BLaER1 (cell line): ENCODE results near the gene TRAF3IP3.

Source experiments
- H3K27ac ChIP-seq: shearing (Covaris generic); formaldehyde crosslinking; 2 replicates; pipeline ENCODE4 v1.8.1; 2022
- H3K27me3 ChIP-seq: shearing (Covaris generic); formaldehyde crosslinking; 2 replicates; pipeline ENCODE4 v1.8.1; 2022
- H3K36me3 ChIP-seq: shearing (Covaris generic); formaldehyde crosslinking; 2 replicates; pipeline ENCODE4 v1.8.1; 2022
- H3K4me1 ChIP-seq: shearing (Covaris generic); formaldehyde crosslinking; 2 replicates; pipeline ENCODE4 v1.8.1; 2022
- H3K4me2 ChIP-seq: shearing (Covaris generic); formaldehyde crosslinking; 2 replicates; pipeline ENCODE4 v1.8.1; 2022
- H3K4me3 ChIP-seq: shearing (Covaris generic); formaldehyde crosslinking; 2 replicates; pipeline ENCODE4 v1.8.1; 2022
- H3K9ac ChIP-seq: shearing (Covaris generic); formaldehyde crosslinking; 2 replicates; pipeline ENCODE4 v1.8.1; 2022
- H3K9me3 ChIP-seq: shearing (Covaris generic); formaldehyde crosslinking; 2 replicates; pipeline ENCODE4 v1.8.1; 2022
- H4K20me1 ChIP-seq: shearing (Covaris generic); formaldehyde crosslinking; 2 replicates; pipeline ENCODE4 v1.8.1; 2022
- Cebpa-rat ChIP-seq: shearing (Covaris generic); IDR thresholded peaks from 2 replicates; pipeline ENCODE4 v1.8.1; 2022

TRAF3IP3 gene

DNA sequence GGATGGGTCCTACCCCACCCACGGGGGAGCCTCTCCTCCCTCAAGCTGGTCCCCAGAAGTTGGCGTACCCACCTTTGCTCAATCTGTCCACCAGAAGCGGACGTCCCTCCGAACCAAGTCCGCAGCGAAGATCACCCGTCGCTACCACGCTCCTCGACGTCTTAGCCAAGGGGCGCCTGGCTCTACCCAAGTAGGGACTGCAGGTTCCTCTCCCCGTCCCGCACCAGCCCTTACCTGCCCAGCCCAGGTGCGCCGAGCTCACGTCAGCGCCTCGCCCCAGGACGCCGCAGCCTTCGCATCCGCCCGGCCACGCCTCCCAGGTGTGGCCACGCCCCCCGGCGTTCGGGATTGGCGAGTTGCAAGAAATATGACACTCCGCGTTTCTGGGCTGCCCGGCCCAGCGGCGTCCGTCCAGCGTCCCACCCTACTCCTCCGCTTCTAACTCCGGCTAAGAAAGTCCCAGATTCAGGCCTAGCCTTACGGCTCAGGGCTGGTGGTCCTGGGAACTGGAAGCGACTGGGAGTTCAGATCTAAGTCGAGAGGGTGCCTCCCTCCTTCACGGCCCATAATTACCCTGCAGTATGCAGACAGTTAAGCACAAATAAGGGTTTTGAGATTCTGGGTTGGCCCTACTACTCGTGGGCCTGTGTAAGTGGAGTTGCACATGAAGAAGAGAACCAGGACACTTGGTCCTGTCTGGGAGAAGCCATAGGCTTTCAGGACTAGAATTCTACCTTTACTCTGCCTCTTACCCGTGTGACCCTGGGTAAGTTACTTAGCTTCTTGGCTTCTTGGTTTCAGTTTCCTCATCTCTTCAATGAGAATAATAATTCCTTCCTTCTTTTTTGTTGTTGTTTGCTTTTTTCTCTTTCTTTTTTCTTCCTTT, 50.3 kb downstream of the TRAF3IP3 start, which contains the start of gene IRF6:
TSS of gene IRF6 (minus strand) at position 268 of the 886 bp plus-strand sequence. CDS start 4,729 bp downstream, outside the sequence.
- H3K36me3 ChIP-seq: no peaks in the 10 kb centered on the region
- no peaks in the 10 kb centered on the region for H3K4me1 ChIP-seq
- no peak for TF ChIP-seq Cebpa-rat
- H3K27ac ChIP-seq: no peak within 1 kb of the TSS
- H3K4me3 ChIP-seq: no peak within 1 kb of the TSS
- H3K4me2 ChIP-seq: no peak within 1 kb of the TSS
- no peaks in the 10 kb centered on the region for H3K27me3 ChIP-seq
- H3K9ac ChIP-seq: no peak within 1 kb of the TSS
- H4K20me1 ChIP-seq: no peaks in the 10 kb centered on the region
- no peaks in the 10 kb centered on the region for H3K9me3 ChIP-seq

DNA sequence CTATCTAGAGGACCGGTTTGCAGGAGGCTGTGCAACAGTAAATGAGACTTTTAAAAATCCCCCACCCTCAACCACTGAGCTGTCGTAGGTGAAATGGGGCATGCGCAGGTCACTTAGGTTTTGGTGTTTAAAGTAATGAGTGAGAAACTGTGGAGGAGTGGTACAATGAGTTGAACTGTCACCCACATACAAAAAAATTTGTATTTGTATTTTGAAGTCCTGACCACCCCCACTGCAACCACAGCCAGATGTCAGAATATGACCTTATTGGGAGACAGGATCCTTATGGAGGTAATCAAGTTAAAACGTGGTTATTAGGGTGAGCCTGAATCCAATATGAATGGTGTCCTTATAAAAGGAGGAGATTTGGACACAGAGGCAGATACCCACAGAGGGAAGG, 51.7 kb downstream of the TRAF3IP3 start:
- Histone ChIP-seq H3K27ac (no peak overlapping the region), H3K4me2 (no peak overlapping the region), H3K9me3 (no peaks in the 10 kb centered on the region), H4K20me1 (no peaks in the 10 kb centered on the region), H3K36me3 (no peaks in the 10 kb centered on the region), H3K4me3 (no peak overlapping the region), H3K9ac (no peak overlapping the region), H3K4me1 (no peaks in the 10 kb centered on the region), H3K27me3 (no peaks in the 10 kb centered on the region)
- no peak for TF ChIP-seq Cebpa-rat

DNA sequence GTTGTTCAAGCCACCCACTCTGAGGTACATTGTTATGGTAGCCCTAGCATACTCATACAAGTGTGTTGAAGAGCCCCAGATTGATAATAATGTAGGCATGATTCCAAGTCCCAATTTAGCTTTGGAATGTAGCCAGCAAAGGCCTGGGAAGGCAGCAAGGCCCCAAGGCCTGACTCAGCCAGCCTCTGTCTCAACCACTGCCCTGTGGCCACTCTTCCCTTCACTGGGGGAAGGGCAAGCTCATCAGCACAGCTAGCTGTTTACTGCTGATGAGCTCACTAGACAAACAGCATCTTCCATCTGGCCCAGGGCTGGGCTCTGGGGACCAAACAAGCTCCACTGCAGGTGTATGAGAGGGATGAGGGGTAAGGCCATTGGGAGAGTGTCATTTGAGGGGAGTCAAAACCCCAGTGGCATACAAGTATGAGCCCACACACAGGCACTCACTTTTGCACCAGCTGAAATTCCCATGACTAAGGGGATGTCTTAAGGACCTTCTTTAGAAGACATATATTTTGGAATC, 52.3 kb downstream of the TRAF3IP3 start:
- H3K4me1 ChIP-seq: no peaks in the 10 kb centered on the region
- no peak overlapping the region for H3K4me3 ChIP-seq
- no peaks in the 10 kb centered on the region for H3K27me3 ChIP-seq
- H3K9ac ChIP-seq: no peak overlapping the region
- no peak for TF ChIP-seq Cebpa-rat
- no peak overlapping the region for H3K27ac ChIP-seq
- H3K36me3 ChIP-seq: no peaks in the 10 kb centered on the region
- no peak overlapping the region for H3K4me2 ChIP-seq
- no peaks in the 10 kb centered on the region for H4K20me1 ChIP-seq
- no peaks in the 10 kb centered on the region for H3K9me3 ChIP-seq

DNA sequence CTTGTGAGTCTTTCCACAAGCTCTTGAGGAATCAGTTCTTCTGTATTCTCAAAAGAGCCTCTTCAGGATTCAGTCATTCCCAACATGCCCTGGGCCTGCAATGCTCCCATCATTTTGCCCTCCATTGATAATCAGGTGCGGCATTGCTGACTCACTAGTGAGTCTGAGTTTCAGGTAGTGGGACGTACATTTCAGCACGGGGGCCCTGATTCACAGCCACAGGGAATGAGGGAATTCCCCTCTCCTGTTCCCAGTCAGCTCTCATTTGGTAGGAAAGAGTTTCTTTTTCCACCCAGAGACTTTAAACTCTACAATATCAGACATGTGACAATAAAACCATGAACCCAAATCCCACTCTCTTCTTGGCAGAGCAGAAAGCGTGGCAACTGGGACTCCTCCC, 53.8 kb downstream of the TRAF3IP3 start:
- Histone ChIP-seq H3K27me3 (no peaks in the 10 kb centered on the region), H3K4me1 (0 out of 2 replicates have a peak, but pooled peaks cover under 1% of the 10 kb centered on the region), H3K4me2 (no peak overlapping the region), H3K9me3 (no peaks in the 10 kb centered on the region), H3K36me3 (no peaks in the 10 kb centered on the region), H3K4me3 (no peak overlapping the region), H4K20me1 (no peaks in the 10 kb centered on the region), H3K27ac (no peak overlapping the region), H3K9ac (no peak overlapping the region)
- no peak for TF ChIP-seq Cebpa-rat

DNA sequence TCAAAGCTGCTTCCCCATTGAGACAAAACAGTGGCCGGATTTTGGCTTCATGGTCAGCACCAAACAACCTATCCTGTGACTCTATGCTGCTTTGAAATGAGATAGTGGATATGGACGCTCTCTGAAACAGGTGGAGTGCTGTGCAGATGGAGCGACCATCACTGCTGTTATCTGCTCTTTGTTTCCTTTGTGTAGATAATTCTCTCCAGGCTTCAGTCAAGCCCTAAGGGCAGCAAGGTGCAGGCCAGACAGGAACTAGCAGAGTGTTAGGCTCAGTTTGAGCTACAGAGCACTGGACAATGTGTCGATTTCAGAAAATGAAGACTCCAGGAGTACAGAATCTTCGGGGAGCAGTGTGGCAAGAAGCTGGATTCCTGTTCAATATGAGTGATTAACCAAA, 54.9 kb downstream of the TRAF3IP3 start:
- Histone ChIP-seq H3K27ac (no peak overlapping the region), H3K36me3 (no peaks in the 10 kb centered on the region), H3K4me3 (no peak overlapping the region), H3K9ac (no peak overlapping the region), H3K27me3 (no peaks in the 10 kb centered on the region), H4K20me1 (no peaks in the 10 kb centered on the region), H3K9me3 (no peaks in the 10 kb centered on the region), H3K4me1 (0 out of 2 replicates have a peak, but pooled peaks cover 4% of the 10 kb centered on the region), H3K4me2 (no peak overlapping the region)
- TF ChIP-seq Cebpa-rat: no peak

DNA sequence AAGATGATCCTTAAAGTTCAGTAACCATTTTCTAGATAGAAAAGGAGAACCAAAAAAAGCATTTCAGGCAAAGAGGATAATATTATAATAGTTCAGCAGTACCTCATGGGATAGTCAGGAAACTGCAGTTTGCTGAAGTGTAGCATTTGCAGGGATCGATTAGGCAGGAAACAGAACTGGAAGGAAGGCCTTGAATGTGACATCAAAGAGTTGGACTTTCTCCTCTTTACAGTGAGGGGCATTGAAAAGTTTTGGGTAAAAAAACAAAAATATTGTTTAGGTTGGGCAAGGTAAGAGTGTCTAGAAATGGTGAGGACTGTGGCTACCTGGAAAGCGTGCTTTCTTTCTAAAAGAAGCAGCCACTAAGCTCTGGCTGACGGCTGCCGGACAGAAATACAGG, 58.0 kb downstream of the TRAF3IP3 start:
- Histone ChIP-seq H3K36me3 (no peaks in the 10 kb centered on the region), H3K27me3 (no peaks in the 10 kb centered on the region), H3K4me2 (no peak overlapping the region), H3K9me3 (no peaks in the 10 kb centered on the region), H3K9ac (no peak overlapping the region), H3K27ac (no peak overlapping the region), H3K4me1 (0 out of 2 replicates have a peak, but pooled peaks cover 4% of the 10 kb centered on the region), H4K20me1 (no peaks in the 10 kb centered on the region), H3K4me3 (no peak overlapping the region)
- no peak for TF ChIP-seq Cebpa-rat

DNA sequence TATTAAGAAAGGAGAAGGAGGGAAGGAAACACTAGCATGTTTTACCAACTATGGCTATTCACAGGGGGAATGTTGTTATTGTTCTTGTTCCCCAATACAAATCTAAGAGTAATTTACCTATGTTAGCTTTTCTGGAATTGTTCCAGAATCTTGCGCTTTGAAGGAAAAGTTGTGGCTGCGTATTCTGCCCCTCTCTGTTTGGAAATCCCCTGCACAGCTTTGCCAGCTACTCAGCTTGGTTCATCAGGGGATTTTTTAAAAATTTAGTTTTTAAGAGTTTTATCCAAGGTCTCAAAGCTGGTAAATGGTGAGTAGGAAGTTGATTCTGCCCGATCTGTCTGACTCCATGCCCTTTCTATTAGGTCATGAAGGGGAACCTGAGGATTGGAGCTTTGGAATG, 59.6 kb downstream of the TRAF3IP3 start:
- no peak overlapping the region for H3K4me3 ChIP-seq
- H3K4me1 ChIP-seq: 0 out of 2 replicates have a peak, but pooled peaks cover 4% of the 10 kb centered on the region
- H3K27me3 ChIP-seq: no peaks in the 10 kb centered on the region
- H3K9ac ChIP-seq: no peak overlapping the region
- H3K36me3 ChIP-seq: no peaks in the 10 kb centered on the region
- H4K20me1 ChIP-seq: no peaks in the 10 kb centered on the region
- H3K9me3 ChIP-seq: no peaks in the 10 kb centered on the region
- H3K4me2 ChIP-seq: no peak overlapping the region
- H3K27ac ChIP-seq: no peak overlapping the region
- TF ChIP-seq Cebpa-rat: no peak

DNA sequence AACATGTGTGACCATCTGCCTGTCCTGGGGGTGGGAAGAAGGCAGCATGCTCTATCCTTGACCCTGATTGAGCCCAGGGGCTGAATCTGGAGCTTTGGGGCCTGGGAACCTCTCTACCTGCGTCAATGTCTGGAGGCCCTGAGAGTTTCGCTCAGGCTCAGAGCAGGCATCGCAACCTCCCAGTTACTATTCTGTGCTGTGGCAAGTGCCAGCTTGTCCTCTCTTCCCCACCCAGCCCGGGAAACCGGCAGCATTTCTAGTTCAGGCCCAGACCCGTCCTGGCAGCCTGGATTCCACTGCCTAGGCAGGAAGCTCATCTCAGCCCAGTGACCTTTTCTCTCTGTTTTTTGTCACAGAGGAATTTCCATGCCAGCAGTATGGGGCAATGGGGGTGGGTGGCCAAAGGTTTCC, 60.1 kb downstream of the TRAF3IP3 start:
- Histone ChIP-seq H3K4me1 (0 out of 2 replicates have a peak, but pooled peaks cover 4% of the 10 kb centered on the region), H3K27me3 (no peaks in the 10 kb centered on the region), H3K27ac (no peak overlapping the region), H3K4me2 (no peak overlapping the region), H3K4me3 (no peak overlapping the region), H3K36me3 (no peaks in the 10 kb centered on the region), H4K20me1 (no peaks in the 10 kb centered on the region), H3K9me3 (no peaks in the 10 kb centered on the region), H3K9ac (no peak overlapping the region)
- no peak for TF ChIP-seq Cebpa-rat

DNA sequence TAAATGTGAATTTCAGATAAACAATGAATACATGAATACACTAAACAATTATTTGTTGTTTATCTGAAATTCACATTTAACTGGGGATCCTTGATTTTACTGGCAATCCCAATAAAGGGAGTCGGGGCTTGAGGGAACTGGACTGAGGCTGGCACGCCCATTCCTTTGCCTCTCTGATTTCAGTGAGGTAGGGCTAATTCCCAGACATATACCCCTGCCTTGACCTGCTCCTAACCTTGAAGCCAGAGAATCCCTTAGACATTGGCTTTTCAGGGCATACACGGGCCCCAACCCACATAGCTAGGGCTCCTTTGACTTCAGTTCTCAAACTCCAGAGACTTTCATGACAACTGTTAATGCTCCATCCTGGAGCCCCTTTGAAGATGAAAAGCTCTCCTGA, 61.1 kb downstream of the TRAF3IP3 start:
- Histone ChIP-seq H4K20me1 (no peaks in the 10 kb centered on the region), H3K4me3 (no peak overlapping the region), H3K27ac (no peak overlapping the region), H3K9me3 (no peaks in the 10 kb centered on the region), H3K4me1 (0 out of 2 replicates have a peak, but pooled peaks cover 4% of the 10 kb centered on the region), H3K27me3 (no peaks in the 10 kb centered on the region), H3K4me2 (no peak overlapping the region), H3K36me3 (no peaks in the 10 kb centered on the region), H3K9ac (no peak overlapping the region)
- TF ChIP-seq Cebpa-rat: no peak

DNA sequence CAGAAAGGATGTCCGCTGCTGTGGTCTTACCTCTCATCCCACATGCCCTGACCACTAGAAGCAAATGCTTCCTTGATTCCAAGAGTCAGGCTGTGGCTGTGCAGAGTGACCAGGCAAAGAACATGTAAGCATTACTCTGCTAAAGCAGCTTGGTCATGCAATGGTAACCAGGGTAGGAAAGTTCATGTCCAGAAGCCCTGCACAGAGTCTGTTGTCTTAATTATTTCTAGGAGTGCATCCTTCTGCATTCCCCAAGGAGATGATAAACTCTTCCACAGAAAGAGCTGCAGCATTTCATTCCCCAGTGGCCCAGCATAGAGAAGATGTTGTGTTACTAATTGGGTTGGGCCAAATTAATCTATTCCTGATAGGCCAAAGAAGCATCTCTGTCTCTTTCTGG, 61.8 kb downstream of the TRAF3IP3 start:
- 0 out of 2 replicates have a peak, but pooled peaks cover 4% of the 10 kb centered on the region for H3K4me1 ChIP-seq
- H3K9me3 ChIP-seq: no peaks in the 10 kb centered on the region
- no peak overlapping the region for H3K9ac ChIP-seq
- TF ChIP-seq Cebpa-rat: no peak
- H4K20me1 ChIP-seq: no peaks in the 10 kb centered on the region
- no peak overlapping the region for H3K4me2 ChIP-seq
- H3K27me3 ChIP-seq: no peaks in the 10 kb centered on the region
- H3K4me3 ChIP-seq: no peak overlapping the region
- no peaks in the 10 kb centered on the region for H3K36me3 ChIP-seq
- H3K27ac ChIP-seq: no peak overlapping the region
